ENCODE data around the gene ACTN1. TPM values are rescaled to one million over a fixed set of nuclear protein-coding genes. Genes with fewer than 3 reads are reported as not detected.

Gene ACTN1
- total and polyA plus RNA-seq, 10 of the 15 experiments (the other 5 are each of a cell fraction or from before 2014, with no cell fraction given) = 0.14 to 39.4 (median 2.6) TPM

DNA sequence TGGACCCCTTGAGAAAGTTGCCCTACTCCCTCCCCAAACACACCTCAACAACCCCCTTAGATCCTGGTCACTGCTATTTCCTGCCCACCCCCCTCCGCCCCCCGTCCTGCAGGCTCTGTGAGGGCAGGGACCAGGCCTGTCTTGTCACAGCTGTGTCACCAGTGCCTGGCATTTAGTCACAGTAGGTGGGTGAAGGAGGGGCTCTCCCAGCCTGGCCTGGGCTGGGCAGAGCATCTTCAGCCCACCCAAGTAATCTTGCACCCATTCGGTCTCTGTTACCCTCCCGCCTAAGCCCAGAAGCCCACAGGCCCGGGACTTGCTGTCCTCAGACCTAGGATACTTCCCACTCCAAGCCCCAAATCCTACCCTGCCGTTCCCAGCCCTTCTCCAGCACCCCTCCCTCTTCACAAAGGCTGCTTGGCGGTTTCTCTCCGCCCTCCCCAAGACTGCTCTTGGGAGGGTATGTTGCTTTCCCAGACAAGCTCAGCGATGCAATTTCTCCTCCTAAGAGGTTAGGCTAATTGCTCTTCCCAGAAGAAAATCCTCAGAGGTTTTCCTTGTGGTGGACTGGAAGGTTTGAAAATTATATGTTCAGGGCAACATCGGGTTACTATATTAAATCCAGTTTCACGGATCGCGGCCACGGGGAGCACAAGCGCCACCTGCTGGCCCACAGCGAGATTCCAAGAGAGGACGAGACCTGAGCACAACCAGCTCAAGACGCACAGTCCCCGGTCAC, 135.5 kb downstream of the ACTN1 start:
- peak overlapping the region; percentile 76 for H2AFZ ChIP-seq (ENCODE audit: control insufficient read depth, low read depth, low read length)
- 21% methylated on average over 19 of the region's 19 CpGs for WGBS (ENCODE audit: insufficient coverage, insufficient replicate concordance, low lambda C conversion rate, missing lambda C conversion rate)
- ChIA-PET RAD21 (ENCODE audit: unreplicated experiment) (interaction anchor here (0.5 to 3.2 kb wide), 27 partner anchors 12 to 1010 kb away, joined by 3 to 20 read pairs (median 5); partner anchors contain the start of gene ZFP36L1), POLR2A (interaction anchor here (1.0 to 1.2 kb wide), 5 partner anchors 10 to 900 kb away, joined by 3 read pairs; no protein-coding TSS in a partner anchor), SMC1A (ENCODE audit: uncharacterized antibody, unreplicated experiment) (interaction anchor here (0.6 to 3.9 kb wide), 37 partner anchors 14 to 1016 kb away, joined by 3 to 41 read pairs (median 4); no protein-coding TSS in a partner anchor), CTCF (interaction anchor here (0.5 to 5.2 kb wide), 63 partner anchors 10 to 1033 kb away, joined by 3 to 231 read pairs (median 4); no protein-coding TSS in a partner anchor)
- H3K9me3 ChIP-seq (replicated peaks; ENCODE audit: control insufficient read depth, insufficient read depth, low read length) = no peaks in the 10 kb centered on the region; the same call in 2 of the 3 replicates
- H3K4me3 ChIP-seq = peak overlapping the region; percentile 25; the same call in 1 of the 2 replicates
- peak; percentile 91 for ATAC-seq
- DNase-seq (ENCODE audit: low read depth, low spot score) = no peak
- no peak overlapping the region for H3K27ac ChIP-seq (ENCODE audit: control insufficient read depth, insufficient read depth)
- H4K20me1 ChIP-seq (ENCODE audit: control insufficient read depth, insufficient read depth) = no peaks in the 10 kb centered on the region
- peak; percentile 85 for FAIRE-seq
- H3K4me1 ChIP-seq (ENCODE audit: control insufficient read depth, insufficient read depth, low read length) = peaks cover 10% of the 10 kb centered on the region; the same call in 1 of the 2 replicates
- intact Hi-C loops (cut with micrococcal nuclease; ENCODE audit: unreplicated experiment) (loop anchor here (1.0 to 10.0 kb wide), 3 partner anchors 21 to 1009 kb away; no protein-coding TSS in a partner anchor), in situ Hi-C loops (cut with MboI) (no loop called here)
- no peak overlapping the region for H3K9ac ChIP-seq (ENCODE audit: control insufficient read depth, insufficient read depth, low read length)
- no peaks in the 10 kb centered on the region for H3K36me3 ChIP-seq (ENCODE audit: control insufficient read depth in 2 of 2, insufficient read depth in 2 of 2, low read length in 1 of 2)
- no TSS peak for BruUV-seq (replicated peaks)
- no peaks in the 10 kb centered on the region for H3K79me2 ChIP-seq (ENCODE audit: control insufficient read depth, insufficient read depth, low read length)
- H3K4me2 ChIP-seq (ENCODE audit: control insufficient read depth, insufficient read depth) = peak overlapping the region; percentile 83
- H3K27me3 ChIP-seq (replicated peaks in 1 of 2; ENCODE audit: control insufficient read depth in 2 of 2, insufficient read depth in 2 of 2, low read length in 1 of 2) = no peaks in the 10 kb centered on the region
- TF ChIP-seq ATF7 (IDR thresholded peaks at IDR 0.05; ENCODE audit: low read depth) = peak; percentile 13; the same call in 1 of the 2 replicates
- TF ChIP-seq, protein P1, sequence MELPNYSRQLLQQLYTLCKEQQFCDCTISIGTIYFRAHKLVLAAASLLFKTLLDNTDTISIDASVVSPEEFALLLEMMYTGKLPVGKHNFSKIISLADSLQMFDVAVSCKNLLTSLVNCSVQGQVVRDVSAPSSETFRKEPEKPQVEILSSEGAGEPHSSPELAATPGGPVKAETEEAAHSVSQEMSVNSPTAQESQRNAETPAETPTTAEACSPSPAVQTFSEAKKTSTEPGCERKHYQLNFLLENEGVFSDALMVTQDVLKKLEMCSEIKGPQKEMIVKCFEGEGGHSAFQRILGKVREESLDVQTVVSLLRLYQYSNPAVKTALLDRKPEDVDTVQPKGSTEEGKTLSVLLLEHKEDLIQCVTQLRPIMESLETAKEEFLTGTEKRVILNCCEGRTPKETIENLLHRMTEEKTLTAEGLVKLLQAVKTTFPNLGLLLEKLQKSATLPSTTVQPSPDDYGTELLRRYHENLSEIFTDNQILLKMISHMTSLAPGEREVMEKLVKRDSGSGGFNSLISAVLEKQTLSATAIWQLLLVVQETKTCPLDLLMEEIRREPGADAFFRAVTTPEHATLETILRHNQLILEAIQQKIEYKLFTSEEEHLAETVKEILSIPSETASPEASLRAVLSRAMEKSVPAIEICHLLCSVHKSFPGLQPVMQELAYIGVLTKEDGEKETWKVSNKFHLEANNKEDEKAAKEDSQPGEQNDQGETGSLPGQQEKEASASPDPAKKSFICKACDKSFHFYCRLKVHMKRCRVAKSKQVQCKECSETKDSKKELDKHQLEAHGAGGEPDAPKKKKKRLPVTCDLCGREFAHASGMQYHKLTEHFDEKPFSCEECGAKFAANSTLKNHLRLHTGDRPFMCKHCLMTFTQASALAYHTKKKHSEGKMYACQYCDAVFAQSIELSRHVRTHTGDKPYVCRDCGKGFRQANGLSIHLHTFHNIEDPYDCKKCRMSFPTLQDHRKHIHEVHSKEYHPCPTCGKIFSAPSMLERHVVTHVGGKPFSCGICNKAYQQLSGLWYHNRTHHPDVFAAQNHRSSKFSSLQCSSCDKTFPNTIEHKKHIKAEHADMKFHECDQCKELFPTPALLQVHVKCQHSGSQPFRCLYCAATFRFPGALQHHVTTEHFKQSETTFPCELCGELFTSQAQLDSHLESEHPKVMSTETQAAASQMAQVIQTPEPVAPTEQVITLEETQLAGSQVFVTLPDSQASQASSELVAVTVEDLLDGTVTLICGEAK (IDR thresholded peaks at IDR 0.05; ENCODE audit: borderline replicate concordance) = no peak
- peak; percentile 13 for TF ChIP-seq SIX5 (IDR thresholded peaks at IDR 0.05; ENCODE audit: low read depth, low read length, severe bottlenecking)
- TF ChIP-seq SMC3 (IDR thresholded peaks at IDR 0.05; ENCODE audit: borderline replicate concordance, low read length) = peak; percentile 85
- TF ChIP-seq TCF3 (IDR thresholded peaks at IDR 0.05; ENCODE audit: borderline replicate concordance, insufficient read depth, low read depth, low read length) = no peak
- TF ChIP-seq SUZ12 (IDR thresholded peaks at IDR 0.05; ENCODE audit: unreplicated experiment) = no peak
- peak; percentile 74 for TF ChIP-seq RAD21 (IDR thresholded peaks at IDR 0.05; ENCODE audit: insufficient read depth, low read depth, low read length)
- TF ChIP-seq YY1 (IDR thresholded peaks at IDR 0.05; ENCODE audit: low read depth, low read length) = peak; percentile 60; the same call in 1 of the 2 replicates
- TF ChIP-seq, protein P2, sequence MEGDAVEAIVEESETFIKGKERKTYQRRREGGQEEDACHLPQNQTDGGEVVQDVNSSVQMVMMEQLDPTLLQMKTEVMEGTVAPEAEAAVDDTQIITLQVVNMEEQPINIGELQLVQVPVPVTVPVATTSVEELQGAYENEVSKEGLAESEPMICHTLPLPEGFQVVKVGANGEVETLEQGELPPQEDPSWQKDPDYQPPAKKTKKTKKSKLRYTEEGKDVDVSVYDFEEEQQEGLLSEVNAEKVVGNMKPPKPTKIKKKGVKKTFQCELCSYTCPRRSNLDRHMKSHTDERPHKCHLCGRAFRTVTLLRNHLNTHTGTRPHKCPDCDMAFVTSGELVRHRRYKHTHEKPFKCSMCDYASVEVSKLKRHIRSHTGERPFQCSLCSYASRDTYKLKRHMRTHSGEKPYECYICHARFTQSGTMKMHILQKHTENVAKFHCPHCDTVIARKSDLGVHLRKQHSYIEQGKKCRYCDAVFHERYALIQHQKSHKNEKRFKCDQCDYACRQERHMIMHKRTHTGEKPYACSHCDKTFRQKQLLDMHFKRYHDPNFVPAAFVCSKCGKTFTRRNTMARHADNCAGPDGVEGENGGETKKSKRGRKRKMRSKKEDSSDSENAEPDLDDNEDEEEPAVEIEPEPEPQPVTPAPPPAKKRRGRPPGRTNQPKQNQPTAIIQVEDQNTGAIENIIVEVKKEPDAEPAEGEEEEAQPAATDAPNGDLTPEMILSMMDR (IDR thresholded peaks at IDR 0.05 in 2 of 3, conservative IDR thresholded peaks at IDR 0.05 in 1 of 3; ENCODE audit: control insufficient read depth in 2 of 3, extremely low read depth in 1 of 3, insufficient read depth in 1 of 3, low read depth in 3 of 3, low read length in 3 of 3) = peak; percentile 90 to 91 (median 90)
- TF ChIP-seq, protein P3, sequence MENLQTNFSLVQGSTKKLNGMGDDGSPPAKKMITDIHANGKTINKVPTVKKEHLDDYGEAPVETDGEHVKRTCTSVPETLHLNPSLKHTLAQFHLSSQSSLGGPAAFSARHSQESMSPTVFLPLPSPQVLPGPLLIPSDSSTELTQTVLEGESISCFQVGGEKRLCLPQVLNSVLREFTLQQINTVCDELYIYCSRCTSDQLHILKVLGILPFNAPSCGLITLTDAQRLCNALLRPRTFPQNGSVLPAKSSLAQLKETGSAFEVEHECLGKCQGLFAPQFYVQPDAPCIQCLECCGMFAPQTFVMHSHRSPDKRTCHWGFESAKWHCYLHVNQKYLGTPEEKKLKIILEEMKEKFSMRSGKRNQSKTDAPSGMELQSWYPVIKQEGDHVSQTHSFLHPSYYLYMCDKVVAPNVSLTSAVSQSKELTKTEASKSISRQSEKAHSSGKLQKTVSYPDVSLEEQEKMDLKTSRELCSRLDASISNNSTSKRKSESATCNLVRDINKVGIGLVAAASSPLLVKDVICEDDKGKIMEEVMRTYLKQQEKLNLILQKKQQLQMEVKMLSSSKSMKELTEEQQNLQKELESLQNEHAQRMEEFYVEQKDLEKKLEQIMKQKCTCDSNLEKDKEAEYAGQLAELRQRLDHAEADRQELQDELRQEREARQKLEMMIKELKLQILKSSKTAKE (IDR thresholded peaks at IDR 0.05; ENCODE audit: low read depth, poor library complexity, severe bottlenecking) = peak; percentile 30
- TF ChIP-seq JUND (IDR thresholded peaks at IDR 0.05; ENCODE audit: low read depth, low read length) = no peak
- TF ChIP-seq CBX3 (IDR thresholded peaks at IDR 0.05; ENCODE audit: borderline replicate concordance, low read depth) = no peak
- no peak for TF ChIP-seq CHD4 (IDR thresholded peaks at IDR 0.05)
- no peak for TF ChIP-seq POLR2A (IDR thresholded peaks at IDR 0.05; ENCODE audit: low read depth, low read length)
- no peak for TF ChIP-seq EED (IDR thresholded peaks at IDR 0.05; ENCODE audit: low read depth)

Data from GM12878 (cell line).